ENCODE measurements around the gene BOLA3. TPM values are rescaled to one million over a fixed set of nuclear protein-coding genes. Genes with fewer than 3 reads are reported as not detected.

BOLA3 gene
- total and polyA plus RNA-seq, 2 of the 4 experiments (the other 2 are of a cell fraction), result 13.3 to 39.5 TPM

GRCh38 chr2:74119912-74120825, 27.5 kb downstream of the BOLA3 start:
- H3K27ac ChIP-seq (ENCODE audit: insufficient read depth, low read length), result peak overlapping the region; percentile 81
- peak overlapping the region; percentile 95 for H3K4ac ChIP-seq (ENCODE audit: low read depth, low read length)
- DNase-seq (peak; percentile 69), ATAC-seq (ENCODE audit: low read depth) (peak; percentile 98)
- no peaks in the 10 kb centered on the region for H3K9me1 ChIP-seq (ENCODE audit: insufficient read depth, low read length)
- H2BK5ac ChIP-seq (ENCODE audit: low read depth, low read length, poor library complexity, severe bottlenecking), result peak overlapping the region; percentile 55
- peak overlapping the region; percentile 70; the same call in 1 of the 2 replicates for H3K14ac ChIP-seq (replicated peaks; ENCODE audit: low read depth, low read length)
- 10% methylated on average over 30 of the region's 59 CpGs; no CpG with 5 or more reads in 1 of the 2 experiments for WGBS, 2 experiments (ENCODE audit: extremely low coverage in 2 of 2, insufficient read length in 1 of 2)
- intact Hi-C loops (cut with micrococcal nuclease), result no loop called here
- in situ Hi-C loops (cut with MboI; ENCODE audit: low sequenced_read_pairs), result no loop called here
- H4K91ac ChIP-seq (ENCODE audit: insufficient read depth, low read depth, low read length), result no peak overlapping the region; the same call in 1 of the 2 replicates
- CTCF ChIA-PET, result interaction anchor here (0.5 to 1.1 kb wide), 5 partner anchors 9 to 292 kb away, joined by 3 to 5 read pairs (median 4); partner anchors contain the start of genes BOLA3 and STAMBP
- dilution Hi-C loops (cut with HindIII; ENCODE audit: low sequenced_read_pairs, unreplicated experiment), result loop anchor here (25.0 kb wide), 1 partner anchor 283 kb away; the partner anchor contains the start of gene STAMBP
- no peaks in the 10 kb centered on the region for H3K4me1 ChIP-seq (ENCODE audit: control insufficient read depth, insufficient read depth, low read length)
- H3K27me3 ChIP-seq (ENCODE audit: control insufficient read depth, insufficient read depth, low read length), result no peaks in the 10 kb centered on the region
- H2BK20ac ChIP-seq (ENCODE audit: low read depth, low read length), result no peak overlapping the region
- POLR2A ChIA-PET (ENCODE audit: unreplicated experiment), result interaction anchor here (0.6 to 0.7 kb wide), 2 partner anchors 141 to 223 kb away, joined by 3 to 4 read pairs; no protein-coding TSS in a partner anchor
- H3K9me3 ChIP-seq (ENCODE audit: control insufficient read depth, insufficient read depth, low read length), result peaks cover 2% of the 10 kb centered on the region; the same call in 1 of the 2 replicates
- H3K23ac ChIP-seq (ENCODE audit: low read depth, low read length), result no peak overlapping the region
- no TSS peak for BruUV-seq (replicated peaks)
- H2BK15ac ChIP-seq (ENCODE audit: low read depth, low read length), result peak overlapping the region; percentile 70; the same call in 1 of the 3 replicates
- no peaks in the 10 kb centered on the region for H4K20me1 ChIP-seq (ENCODE audit: insufficient read depth, low read length)
- no peaks in the 10 kb centered on the region for H3K79me1 ChIP-seq (ENCODE audit: low read depth in 1 of 2, low read length in 2 of 2)
- H3K4me2 ChIP-seq (ENCODE audit: low read depth, low read length), result peak overlapping the region; percentile 67
- no peak overlapping the region for H3K56ac ChIP-seq (ENCODE audit: extremely low read depth, insufficient read depth, low read length)
- peak overlapping the region; percentile 61 to 95 for H4K8ac ChIP-seq (ENCODE audit: low read depth in 2 of 2, low read length in 2 of 2)
- peak overlapping the region; percentile 93 for H4K5ac ChIP-seq (ENCODE audit: low read depth, low read length)
- H2BK120ac ChIP-seq (ENCODE audit: low read depth, low read length), result peak overlapping the region; percentile 86
- H2AFZ ChIP-seq (replicated peaks; ENCODE audit: low read length, poor library complexity), result peak overlapping the region; percentile 99
- H3K18ac ChIP-seq (ENCODE audit: low read depth, low read length), result peak overlapping the region; percentile 32; the same call in 1 of the 2 replicates
- peak overlapping the region; percentile 86 for H2AK9ac ChIP-seq (replicated peaks; ENCODE audit: low read depth, low read length, poor library complexity)
- no peaks in the 10 kb centered on the region for H3K36me3 ChIP-seq (ENCODE audit: control insufficient read depth, insufficient read depth, low read length)
- H2AK5ac ChIP-seq (ENCODE audit: low read depth, low read length), result no peak overlapping the region
- H3K9ac ChIP-seq (ENCODE audit: low read depth, low read length), result peak overlapping the region; percentile 24
- H3K4me3 ChIP-seq (ENCODE audit: insufficient read depth, low read depth, low read length), result peak overlapping the region; percentile 62
- peak; percentile 52; the same call in 1 of the 2 replicates for TF ChIP-seq POLR2A (IDR thresholded peaks at IDR 0.05; ENCODE audit: low read depth, low read length)
- TF ChIP-seq ELK1 (IDR thresholded peaks at IDR 0.05; ENCODE audit: borderline replicate concordance, low read depth, low read length), result 0 out of 2 replicates have a peak, but pooled peaks have one; percentile 13
- TF ChIP-seq MXI1 (IDR thresholded peaks at IDR 0.05; ENCODE audit: borderline replicate concordance, low read depth, low read length), result no peak
- TF ChIP-seq, protein P1, sequence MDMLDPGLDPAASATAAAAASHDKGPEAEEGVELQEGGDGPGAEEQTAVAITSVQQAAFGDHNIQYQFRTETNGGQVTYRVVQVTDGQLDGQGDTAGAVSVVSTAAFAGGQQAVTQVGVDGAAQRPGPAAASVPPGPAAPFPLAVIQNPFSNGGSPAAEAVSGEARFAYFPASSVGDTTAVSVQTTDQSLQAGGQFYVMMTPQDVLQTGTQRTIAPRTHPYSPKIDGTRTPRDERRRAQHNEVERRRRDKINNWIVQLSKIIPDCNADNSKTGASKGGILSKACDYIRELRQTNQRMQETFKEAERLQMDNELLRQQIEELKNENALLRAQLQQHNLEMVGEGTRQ (IDR thresholded peaks at IDR 0.05; ENCODE audit: low read depth, low read length), result no peak
- TF ChIP-seq, protein P2, sequence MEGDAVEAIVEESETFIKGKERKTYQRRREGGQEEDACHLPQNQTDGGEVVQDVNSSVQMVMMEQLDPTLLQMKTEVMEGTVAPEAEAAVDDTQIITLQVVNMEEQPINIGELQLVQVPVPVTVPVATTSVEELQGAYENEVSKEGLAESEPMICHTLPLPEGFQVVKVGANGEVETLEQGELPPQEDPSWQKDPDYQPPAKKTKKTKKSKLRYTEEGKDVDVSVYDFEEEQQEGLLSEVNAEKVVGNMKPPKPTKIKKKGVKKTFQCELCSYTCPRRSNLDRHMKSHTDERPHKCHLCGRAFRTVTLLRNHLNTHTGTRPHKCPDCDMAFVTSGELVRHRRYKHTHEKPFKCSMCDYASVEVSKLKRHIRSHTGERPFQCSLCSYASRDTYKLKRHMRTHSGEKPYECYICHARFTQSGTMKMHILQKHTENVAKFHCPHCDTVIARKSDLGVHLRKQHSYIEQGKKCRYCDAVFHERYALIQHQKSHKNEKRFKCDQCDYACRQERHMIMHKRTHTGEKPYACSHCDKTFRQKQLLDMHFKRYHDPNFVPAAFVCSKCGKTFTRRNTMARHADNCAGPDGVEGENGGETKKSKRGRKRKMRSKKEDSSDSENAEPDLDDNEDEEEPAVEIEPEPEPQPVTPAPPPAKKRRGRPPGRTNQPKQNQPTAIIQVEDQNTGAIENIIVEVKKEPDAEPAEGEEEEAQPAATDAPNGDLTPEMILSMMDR (conservative IDR thresholded peaks at IDR 0.05; ENCODE audit: low read depth, low read length), result peak; percentile 50
- no peak for TF ChIP-seq RFX5 (IDR thresholded peaks at IDR 0.05; ENCODE audit: low read depth, low read length)
- no peak for TF ChIP-seq CHD1 (IDR thresholded peaks at IDR 0.05; ENCODE audit: low read depth, low read length)
- no peak for TF ChIP-seq RCOR1 (IDR thresholded peaks at IDR 0.05; ENCODE audit: insufficient replicate concordance, low read length)
- TF ChIP-seq SMC3 (IDR thresholded peaks at IDR 0.05; ENCODE audit: low read depth, low read length), result no peak
- no peak for TF ChIP-seq RAD21 (IDR thresholded peaks at IDR 0.05; ENCODE audit: low read length)
- no peak for TF ChIP-seq NFE2L2 (IDR thresholded peaks at IDR 0.05; ENCODE audit: low read depth, low read length)
- TF ChIP-seq CEBPB (IDR thresholded peaks at IDR 0.05; ENCODE audit: low read depth, low read length), result no peak
- TF ChIP-seq BHLHE40 (IDR thresholded peaks at IDR 0.05; ENCODE audit: low read depth, low read length), result no peak
